GM20431 (cell line): ENCODE results near the gene UQCRQ.

ENCODE experiments used
- in situ Hi-C: fragments of 300-500 bp; cut with MseI, MboI; formaldehyde crosslinking; loops from one replicate; pipeline ENCODE4 v1.15.0; 2020; ENCODE audit warnings: low sequenced_read_pairs; ENCODE audit not compliant: unreplicated experiment

UQCRQ gene

DNA sequence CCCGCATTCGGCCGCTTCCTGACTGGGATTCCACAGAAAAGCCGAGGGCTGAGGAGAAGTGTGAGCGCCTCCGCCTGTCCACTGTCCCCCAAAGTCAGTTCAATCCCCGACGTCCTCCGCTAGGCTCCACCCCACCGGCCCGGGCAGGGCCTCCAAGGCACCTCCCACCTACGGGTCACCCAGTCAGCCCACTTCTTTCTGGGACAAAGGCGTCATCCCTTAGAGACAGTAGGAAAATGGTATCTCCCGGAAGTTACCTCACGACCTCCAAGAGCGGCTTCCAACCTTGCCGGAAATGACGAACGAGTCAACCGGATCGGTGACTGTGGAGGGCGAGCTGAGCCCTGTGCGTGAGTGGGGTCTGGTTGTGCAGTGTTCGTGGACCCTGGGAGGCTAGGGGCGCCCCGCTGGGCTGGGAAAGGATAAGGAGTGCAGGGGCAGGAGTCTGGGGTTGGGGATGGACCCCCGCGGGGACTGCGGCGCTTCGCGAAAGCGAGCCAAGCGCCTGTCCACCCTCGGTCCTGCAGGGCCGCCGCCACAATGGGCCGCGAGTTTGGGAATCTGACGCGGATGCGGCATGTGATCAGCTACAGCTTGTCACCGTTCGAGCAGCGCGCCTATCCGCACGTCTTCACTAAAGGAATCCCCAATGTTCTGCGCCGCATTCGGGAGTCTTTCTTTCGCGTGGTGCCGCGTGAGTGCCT, at the start of gene UQCRQ, which contains the start of gene GDF9:
TSS of gene UQCRQ (plus strand) at position 301 of the 704 bp plus-strand sequence. CDS start at position 541, 240 bp downstream.
TSS of gene GDF9 (minus strand) at position 128 of the 704 bp plus-strand sequence. CDS start 1,936 bp downstream, outside the sequence.
- in situ Hi-C loops, result no loop called here

DNA sequence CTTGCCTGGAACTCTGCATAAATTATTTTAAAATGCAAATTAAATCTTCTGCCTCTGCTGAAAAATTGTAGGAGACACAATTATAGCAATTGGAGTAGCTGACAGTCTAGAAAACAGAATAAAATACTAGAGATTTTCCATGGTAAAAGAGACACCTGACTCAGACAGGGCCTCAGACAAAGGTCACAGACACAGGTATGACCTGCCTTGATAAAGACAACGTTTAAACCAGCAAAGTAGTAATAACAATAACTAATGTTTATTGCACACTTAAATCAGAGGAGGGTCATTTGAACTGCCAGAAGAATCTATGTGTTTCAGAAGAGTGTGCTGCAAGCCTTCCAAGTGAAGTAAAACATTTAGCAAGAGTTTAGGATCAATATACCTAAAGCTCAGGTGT, 49.4 kb upstream of the UQCRQ start:
- in situ Hi-C loops, result no loop called here

GRCh38 chr5:132819468-132819867, 47.0 kb upstream of the UQCRQ start:
- in situ Hi-C loops, result no loop called here

- in situ Hi-C loops, result no loop called here
Measured at GRCh38 chr5:132820162-132820754, 46.2 kb upstream of the UQCRQ start.

DNA sequence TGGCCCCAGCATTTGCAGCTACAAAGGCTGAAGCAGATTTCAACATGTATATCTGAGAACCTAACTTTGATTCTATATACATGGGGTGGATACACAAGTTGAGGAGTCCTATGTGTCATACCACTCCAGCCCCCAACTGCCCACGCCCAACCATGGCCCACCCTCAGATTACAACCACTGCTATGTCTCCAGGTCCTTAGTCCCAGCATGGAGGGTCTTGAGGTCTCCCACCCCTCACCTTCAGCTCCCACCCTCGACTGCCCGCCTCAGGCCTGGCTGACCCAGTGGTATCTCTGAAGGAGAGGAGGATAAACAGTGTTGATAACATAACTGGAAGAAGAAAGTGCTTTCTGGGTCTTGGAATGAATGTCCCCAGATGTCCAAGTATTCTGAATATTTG, 45.1 kb upstream of the UQCRQ start:
- in situ Hi-C loops, result no loop called here

DNA sequence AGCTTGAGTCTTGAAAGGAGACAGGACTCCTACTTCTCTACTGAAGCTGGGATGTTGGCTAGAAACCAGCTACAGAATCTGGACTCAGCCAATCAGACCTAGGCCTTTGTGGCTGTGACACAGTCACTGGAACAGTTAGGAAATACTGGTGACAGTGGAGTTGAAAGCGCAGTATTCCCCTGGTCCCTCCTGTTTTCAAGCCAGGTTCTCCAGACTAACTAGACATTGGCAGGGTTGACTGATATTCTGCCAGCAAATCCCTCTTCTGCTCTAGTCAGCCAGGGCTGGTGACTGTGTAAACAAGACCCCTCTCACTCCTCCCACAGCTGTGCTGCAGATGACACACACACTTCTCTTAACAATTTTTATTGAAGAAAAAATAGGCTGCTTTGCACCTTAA, 44.7 kb upstream of the UQCRQ start:
- in situ Hi-C loops, result no loop called here

- in situ Hi-C loops, result no loop called here
Measured at GRCh38 chr5:132822650-132823480, 43.6 kb upstream of the UQCRQ start.

DNA sequence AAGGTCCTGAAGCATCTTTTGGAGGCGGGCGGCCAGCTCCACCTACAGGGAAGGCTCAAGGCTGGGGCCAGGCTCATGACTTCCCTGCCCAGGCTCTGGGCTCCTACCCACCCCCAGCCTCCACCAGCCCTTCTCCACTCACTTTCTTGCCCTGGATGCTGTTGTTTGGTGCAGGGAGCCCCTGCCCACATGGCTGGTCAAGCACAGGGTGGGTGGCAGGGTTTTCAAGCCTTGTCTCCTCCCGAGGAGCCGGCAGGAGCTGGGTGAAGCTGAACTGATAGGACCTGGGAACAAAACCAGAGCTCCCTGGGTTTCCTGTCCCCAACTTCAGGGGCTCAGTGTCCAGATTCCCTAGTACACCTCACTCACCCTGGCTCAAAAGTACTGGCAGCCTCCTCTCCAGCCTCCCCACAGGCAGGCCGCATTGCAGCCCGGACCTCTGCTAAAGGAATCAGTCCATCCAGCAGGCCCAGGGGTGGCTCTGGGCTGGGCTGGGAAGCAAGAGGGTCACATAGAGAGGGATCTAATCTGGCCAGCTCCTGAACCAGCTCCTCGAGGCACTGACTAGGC, 42.9 kb upstream of the UQCRQ start:
- in situ Hi-C loops, result no loop called here

DNA sequence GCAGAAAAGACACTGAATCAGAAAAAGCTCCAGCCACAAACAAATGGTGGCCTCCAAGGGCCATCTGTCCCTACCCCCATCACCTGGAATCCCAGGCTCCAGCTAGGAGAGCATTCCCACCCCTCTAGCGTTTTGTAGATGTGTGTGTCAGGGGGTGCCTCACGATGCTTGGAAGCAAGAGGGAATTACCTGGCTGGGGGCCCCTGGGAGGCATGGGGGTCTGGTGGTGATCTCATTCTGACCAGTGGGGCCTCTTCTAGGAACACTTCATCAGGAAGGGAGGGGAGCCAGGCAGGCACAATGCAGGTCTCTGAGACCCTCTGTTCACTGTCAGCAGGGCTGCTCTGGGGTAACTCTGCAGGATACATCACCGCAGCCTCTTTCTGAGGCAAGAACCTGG, 42.0 kb upstream of the UQCRQ start:
- in situ Hi-C loops, result no loop called here

DNA sequence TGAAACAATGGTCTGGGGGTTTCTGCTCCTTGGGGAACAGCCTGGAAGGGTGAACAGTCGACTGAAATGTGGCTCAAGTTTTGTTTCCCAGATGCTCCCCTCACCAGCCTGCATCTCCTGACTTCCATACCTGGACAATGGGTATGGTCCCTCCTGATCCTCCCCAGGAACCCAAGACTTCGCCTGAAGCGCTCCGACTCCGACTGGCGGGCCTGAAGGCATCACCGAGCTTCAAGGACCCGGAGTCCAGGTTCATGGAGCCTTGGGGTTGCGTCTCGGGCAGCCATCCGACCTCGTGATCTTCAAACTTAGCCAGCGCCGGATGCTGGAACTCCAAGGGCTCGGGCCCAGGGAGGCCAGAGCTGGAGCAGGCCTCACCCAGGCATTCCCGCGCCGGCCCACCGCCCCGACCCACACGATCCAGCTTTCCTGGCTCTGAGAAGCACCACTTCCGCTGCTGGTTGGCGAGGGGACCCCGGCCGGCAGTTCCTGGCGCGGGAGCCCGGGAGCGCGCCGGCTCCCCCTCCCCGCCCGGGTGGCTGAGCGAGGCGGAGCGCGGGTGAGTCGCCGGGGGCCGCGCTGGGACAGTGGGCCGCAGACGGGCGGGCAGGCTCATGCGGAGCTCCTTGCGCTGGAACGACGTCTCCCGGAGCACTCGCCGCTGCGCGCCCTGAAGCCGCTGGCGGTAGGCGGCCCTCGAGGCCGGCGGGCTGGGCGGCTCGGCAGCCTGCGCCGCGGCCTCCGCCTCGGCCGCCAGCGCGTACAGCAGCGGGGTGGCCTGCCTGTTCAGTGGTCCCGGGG, 41.2 kb upstream of the UQCRQ start:
- in situ Hi-C loops, result loop anchor here (25.0 kb wide), 1 partner anchor 438 kb away; no protein-coding TSS in a partner anchor

DNA sequence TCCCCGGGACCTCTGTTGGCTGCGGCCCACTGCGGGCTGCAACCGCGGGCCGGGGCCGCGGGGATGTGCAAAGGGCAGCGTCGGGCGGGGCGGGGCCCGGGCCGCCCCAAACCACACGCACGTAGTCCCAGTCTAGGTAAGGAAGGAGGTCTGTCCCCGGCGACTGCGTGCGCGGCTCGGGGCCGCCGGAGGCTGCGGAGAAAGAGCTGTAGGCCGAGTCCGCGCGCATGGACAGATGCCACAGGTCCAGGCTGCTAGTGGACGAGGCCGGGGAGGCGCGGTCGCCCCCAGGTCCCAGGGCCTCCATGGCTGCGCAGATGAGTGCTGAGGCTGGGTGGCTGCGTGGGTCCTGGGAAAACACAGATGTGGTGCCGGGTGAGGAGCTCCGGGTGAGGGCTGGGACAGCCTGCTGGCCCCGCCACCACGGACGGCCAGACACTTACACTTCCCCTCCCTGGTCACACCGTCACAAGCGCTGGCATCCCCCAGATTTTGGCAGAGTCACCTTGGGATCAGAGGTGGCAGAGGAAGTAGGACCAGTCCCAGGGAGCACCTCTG, 40.5 kb upstream of the UQCRQ start:
- in situ Hi-C loops, result loop anchor here (25.0 kb wide), 1 partner anchor 439 kb away; no protein-coding TSS in a partner anchor

DNA sequence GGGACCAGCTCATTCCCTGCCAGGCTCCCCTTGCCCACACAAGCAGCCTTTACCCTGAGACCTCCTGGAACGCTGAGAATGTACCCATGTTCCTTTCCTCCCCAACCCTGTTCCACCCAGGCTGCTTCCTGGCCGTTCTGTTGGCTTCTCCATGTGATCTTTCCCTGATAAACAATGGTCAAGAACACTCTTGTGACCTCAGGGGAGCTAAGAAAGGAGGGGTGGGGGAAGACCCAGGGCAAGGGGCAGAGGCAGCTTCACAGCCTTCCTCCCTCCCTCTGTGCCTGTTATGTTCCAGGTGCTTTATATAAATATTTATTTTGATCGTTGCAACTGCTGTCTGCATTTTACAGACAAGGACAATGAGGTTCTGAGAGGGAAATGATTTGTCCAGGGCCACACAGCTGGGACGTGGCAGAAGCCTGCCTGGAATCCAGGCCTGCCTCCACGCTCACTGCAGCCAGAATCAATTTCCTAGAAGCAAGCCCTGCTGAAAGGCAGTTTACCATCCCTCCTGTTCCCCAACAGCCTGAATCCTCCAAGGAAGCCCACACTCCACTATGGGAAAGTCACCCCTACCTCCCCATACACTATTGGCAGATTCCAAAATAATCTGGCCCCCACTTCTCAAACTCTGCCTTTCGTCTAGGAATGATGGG, 39.9 kb upstream of the UQCRQ start:
- in situ Hi-C loops, result loop anchor here (25.0 kb wide), 1 partner anchor 439 kb away; no protein-coding TSS in a partner anchor

GRCh38 chr5:132827943-132828673, 38.3 kb upstream of the UQCRQ start:
- in situ Hi-C loops, result loop anchor here (25.0 kb wide), 1 partner anchor 441 kb away; no protein-coding TSS in a partner anchor

DNA sequence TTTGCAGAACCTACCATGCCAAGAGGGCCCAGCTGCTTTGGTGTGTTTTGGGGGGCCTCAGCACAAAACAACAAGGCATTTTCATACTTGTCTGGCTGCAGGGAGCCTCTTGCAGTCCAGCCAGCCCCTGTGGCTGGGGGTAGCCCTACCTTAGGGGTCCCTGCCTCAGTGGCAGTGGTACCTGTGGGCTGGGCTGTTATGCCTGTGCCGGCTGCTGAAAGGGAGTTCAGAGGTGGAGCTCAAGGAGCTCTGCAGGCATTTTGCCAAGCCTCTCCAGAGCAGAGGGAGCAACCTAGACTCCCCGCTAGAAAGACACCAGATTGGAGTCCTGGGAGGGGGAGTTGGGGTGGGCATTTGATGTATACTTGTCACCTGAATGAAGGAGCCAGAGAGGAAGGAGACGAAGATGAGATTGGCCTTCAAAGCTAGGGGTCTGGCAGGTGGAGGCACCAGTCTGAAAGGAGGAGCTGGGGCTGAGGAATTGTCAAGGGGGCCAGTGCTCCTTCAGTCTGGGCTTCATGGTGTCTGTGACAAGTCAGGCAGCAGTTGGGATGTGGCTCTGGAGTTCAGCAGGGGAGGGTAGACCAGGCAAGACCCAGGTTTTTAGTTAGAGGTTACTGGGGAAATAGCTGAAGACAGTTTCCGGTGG, 37.5 kb upstream of the UQCRQ start:
- in situ Hi-C loops, result loop anchor here (25.0 kb wide), 1 partner anchor 442 kb away; no protein-coding TSS in a partner anchor

- in situ Hi-C loops, result loop anchor here (25.0 kb wide), 1 partner anchor 443 kb away; no protein-coding TSS in a partner anchor
Measured at GRCh38 chr5:132829742-132830435, 36.6 kb upstream of the UQCRQ start.

DNA sequence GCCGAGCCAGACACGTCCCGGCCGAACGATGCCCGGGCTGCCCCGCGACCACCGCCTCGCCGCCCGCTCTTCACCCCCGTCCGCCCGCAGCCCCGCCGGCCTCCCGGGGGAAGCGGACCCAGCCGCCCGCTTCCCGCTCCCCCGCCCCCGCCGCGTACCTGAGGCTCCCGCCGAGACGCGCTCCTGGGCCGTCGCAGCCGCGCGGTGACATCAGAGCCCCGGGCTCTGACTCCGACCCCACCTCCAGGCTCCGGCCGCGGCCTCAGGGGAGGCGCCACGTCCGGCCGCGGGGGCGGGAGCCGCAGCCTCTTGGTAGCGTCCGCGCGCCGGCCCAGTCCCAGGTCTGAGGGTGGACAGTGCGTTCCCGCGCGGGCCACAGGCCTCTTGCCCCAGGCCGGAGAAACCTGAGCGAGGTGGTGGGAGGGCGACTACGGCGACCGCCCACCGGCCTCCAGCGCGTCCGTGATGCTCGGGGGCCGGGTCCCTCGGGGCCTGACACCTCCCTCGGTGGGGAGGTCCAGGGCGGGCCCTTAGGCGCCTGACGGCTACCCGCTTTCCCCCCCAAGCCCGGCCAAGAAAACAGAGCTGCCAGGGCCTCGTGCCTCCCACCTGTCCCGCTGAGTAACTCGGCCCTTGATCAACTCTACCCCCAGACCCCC, 35.9 kb upstream of the UQCRQ start, which contains the start of gene SHROOM1:
TSS of gene SHROOM1 (minus strand) at position 212 of the 659 bp plus-strand sequence. CDS start 4,507 bp downstream, outside the sequence.
- in situ Hi-C loops, result loop anchor here (25.0 kb wide), 1 partner anchor 443 kb away; no protein-coding TSS in a partner anchor
